GM19193 (cell line): ENCODE data around the gene CLECL1.
A peak's percentile ranks its signal among the peaks of the same experiment; 100 is the strongest.

Experiments used
- POLR2A ChIP-seq: IDR thresholded peaks from 4 replicates; pipeline ENCODE4 v1.6.1; 2011; ENCODE audit not compliant: insufficient read depth, insufficient read length; ENCODE audit errors: extremely low read depth

CLECL1 gene

DNA sequence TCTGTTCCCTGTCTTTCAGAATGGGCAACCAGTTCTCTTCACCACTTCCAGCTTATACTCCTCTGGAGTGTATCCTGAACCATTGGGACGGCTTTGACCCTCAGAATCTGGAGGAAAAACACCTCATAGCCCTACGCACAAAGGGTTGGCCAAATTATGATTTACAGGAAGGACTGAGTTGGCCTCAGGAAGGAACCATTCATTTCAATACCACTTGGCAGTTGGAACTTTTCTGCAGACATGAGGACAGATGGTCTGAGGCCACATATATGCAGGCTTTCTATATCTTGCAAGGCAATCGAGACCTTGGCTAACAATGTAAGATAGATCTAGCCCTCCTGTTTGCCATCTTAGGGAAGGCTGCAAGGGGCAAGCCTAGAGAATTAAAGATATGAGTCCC lies 24.0 kb downstream of the CLECL1 start:
- no peak for TF ChIP-seq POLR2A

DNA sequence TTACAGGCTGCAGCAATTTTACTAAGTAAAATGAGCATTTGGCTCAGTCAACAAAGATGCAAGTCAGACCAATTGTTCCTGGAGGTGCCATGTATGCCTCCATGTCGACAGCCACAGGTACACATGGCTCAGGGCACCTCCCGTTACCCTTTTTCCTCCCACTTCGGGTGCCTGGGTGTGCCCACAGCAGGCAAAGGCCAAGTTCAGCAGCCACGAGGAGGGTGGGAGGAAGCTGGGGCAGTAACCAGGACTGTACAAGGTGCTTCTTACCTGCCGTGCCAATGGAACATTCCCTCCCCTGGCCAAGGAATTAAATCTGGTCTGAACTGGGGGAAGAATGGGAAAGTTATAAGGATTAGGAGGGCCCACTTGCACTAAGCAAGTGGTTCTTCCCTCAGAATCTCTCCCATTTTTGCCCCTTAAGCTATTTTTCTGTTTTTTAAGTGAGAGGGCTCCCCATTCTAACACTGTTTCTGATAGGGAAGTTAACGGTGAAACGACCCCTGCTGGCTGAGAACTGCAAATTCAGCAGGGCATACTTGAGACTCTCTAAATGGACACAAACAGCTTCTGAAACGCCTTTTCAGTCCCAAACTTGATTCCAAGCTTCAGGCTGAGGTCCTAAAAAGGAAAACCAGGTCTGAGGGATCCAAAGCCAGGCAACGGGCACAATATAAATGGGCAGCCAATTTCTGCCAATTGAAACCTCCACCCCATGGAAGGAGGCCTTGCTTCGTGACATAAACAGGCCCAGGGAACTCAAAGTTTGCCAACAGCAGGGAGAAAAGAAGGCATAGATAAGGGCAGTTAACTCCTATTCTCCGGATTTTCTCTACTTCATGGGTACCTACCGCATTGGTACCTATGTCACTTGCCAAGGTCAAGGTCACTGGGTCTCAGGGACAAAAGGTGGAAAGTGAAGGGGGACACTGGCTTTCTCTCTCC lies 24.8 kb downstream of the CLECL1 start:
- no peak for TF ChIP-seq POLR2A

DNA sequence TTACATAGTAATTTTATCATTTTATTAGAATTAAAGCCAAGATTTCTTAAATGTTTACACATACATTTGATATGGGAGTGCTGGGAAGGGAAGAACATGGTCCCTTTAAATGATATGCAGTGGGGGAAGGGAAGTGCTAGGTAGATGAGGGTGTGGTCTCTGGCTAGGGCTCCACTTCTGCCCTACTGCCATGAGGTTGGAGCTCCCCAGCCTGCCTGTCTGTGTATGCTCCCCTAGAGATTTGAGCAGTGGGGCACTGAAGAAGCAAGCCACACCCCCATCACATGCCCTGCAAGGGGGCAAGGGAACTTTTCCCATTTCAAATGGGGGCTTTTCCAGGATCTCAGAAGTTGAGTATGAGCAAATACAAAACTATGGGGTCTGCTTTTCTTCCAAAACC lies 25.5 kb downstream of the CLECL1 start:
- no peak for TF ChIP-seq POLR2A

DNA sequence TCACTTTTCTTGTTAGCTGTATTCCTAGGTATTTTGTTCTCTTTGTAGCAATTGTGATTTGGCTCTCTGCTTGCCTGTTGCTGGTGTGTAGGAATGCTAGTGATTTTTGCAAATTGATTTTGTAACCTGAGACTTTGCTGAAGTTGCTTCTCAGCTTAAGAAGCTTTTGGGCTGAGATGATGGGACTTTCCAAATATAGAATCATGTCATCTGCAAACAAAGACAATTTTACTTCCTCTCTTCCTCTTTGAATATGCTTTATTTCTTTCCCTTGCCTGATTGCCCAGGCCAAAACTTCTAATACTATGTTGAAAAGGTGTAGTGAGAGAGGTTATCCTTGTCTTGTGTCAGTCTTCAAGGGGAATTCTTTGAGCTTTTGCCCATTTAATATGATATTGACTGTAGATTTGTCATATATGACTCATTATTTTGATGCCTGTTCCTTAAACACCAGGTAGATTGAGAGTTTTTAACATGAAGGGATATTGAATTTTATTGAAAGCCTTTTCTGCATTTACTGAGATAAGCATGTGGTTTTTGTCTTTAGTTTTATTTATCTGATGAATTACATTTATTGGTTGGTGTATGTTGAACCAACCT lies 26.7 kb downstream of the CLECL1 start:
- no peak for TF ChIP-seq POLR2A

DNA sequence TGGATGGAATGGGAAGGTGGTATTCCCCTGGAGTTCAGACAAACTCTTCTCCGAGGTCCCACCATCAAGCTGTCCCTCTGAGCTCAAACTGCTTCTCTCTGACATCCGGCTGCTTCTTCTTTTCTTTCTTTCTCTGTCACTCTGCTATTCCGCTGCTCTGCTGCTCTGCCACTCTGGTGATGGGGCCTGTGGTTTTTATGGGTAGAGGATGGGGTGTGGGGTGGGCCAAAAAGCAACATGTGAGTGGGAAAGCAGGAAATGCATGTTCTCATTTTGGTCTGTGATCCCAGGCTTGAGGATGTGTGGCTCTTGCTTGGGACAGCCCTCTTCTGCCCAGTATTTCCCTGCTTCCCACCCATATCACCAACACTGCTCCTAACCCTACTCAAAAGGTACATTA lies 30.6 kb downstream of the CLECL1 start:
- no peak for TF ChIP-seq POLR2A

DNA sequence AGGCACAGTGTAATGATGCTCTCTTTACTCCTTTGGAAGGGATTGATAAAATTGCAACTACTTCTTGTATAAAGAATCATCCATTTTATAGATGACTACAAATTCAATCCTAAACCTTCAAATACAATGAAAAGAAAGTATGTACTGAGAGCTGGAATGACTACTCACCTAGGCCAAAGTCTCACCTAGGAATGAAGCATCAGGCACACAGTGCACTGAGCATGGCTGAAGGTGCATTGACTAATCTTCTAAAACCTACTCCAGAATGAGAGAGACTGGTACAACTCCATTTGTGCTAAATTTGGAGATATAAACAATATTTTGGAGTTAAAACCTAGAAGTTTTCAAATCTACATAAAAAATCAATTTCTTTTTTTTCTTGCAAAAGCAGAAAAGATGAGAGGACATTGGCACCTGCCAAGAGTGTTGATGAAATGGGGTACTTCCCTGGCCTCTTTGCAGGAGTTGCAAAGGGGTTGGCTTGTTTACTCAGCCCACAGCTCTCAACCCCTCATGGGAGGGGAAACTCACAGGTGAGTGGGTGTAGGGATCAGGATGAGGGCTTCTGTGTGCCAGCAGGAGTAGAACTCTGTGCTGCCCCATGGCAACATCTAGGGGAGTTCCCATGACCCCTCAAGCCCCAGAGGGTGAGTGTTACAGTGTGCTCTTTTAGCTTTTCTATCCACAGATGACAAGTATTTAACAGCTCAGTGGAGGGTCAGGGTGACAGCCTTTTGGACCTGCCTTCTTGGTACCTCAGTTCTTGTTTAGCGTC lies 31.3 kb downstream of the CLECL1 start:
- TF ChIP-seq POLR2A = peak; percentile 11

DNA sequence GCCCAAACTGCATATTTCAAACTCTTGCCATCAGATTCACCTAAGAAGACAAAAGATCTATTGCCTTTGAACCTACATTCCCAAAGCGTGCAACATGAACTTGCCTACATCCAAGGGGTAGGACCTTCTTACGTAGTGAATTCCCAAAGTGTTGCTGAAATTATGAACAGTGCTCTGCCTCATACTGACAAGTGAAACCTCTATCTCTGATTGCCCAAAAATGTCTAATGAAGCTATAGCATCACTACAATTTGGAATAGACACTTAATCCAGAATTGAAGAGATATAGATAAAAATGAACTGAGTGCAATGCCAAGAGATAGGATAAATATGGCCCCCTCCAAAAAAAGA lies 32.3 kb downstream of the CLECL1 start:
- TF ChIP-seq POLR2A = no peak

DNA sequence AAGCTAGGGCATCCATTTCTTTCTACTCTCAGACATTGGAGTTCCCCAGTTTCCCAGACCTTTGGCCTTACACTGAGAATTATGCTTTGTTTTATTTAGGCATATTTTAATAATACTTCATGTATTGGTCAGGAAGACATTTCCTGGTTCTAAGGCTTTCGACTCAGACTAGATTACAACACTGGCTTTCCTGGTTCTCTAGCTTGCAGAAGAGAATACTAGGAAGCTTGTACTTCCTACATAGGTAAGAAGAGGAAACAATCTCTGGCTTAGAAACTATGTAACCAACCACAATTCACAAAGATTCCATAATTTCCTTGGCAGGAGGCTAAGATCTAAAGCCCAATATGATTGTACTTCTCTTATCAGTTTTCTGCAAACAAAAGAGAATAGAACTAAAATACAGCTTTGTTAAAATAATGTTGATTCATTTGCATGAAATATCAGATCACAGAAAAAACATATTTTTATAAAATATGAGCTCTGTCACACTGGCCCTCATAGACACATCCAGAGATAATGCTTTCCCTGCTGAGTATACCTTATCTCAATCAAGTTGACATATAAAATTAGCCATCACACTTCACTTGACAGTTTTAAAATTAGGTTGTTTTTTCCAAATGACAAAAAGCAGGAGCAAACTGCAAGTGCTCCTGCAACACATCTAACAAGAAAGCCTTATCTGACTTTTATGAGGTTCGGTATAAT lies 32.8 kb downstream of the CLECL1 start:
- no peak for TF ChIP-seq POLR2A

DNA sequence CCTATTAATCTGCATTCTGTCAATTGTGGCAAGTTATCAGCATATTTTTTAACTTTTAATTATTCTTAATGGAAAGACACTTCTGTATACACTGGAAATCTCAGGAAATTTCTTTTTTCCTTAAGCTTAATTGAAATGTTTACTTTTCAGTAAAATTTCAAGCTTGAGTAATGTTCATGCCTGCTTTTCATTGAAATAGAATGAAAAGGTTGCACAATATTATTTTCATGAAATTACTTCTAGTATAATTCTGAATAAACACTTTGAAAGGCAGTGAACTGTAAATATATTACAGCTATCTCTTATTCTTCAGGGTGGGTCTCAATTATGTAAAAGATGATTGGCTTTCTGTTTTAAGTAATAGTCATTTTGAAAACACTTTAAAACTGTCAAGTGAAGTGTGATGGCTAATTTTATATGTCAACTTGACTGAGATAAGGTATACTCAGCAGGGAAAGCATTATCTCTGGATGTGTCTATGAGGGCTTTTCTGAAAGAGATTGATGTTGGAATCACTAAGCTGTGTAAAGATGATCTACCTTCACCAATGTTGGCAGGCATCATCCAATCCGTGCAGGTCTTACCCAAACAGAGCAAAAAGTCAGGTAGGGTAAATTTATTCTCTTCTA lies 33.5 kb downstream of the CLECL1 start:
- TF ChIP-seq POLR2A = no peak

DNA sequence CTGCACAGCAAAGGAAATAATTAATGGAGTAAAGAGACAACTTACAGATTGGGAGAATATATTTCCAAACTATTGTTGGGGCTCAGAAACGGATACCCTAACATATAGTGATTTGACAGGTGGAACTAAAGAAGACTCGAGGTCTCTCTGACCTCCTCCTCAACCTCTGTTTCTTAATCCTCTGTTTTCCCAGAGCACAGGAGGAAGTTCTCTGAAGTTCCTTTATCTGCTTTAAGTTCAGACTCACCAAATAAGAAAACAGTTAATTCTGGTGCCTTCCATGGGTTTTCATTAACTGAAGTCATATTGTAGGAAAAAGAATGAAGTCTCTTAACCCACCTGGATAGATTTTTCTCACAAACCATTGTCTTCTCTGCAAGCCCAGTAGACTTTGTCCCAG lies 34.2 kb downstream of the CLECL1 start:
- no peak for TF ChIP-seq POLR2A

DNA sequence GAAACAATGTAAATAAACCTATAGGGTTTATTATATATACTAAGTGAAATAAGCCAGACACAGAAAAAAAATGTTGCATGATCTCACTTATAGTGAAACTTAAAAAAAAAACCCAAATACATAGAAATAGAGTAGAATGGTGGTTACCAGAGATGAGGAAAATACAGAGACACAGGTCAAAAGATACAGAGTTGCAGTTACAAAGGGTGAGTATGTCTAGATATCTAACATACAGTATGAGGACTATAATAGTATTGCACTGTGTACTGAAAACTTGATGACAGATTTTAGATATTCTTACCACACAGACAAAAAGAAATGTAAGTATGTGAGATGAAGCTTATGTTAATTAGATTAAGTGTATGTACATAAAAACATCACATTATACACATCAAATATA lies 35.3 kb downstream of the CLECL1 start:
- no peak for TF ChIP-seq POLR2A

DNA sequence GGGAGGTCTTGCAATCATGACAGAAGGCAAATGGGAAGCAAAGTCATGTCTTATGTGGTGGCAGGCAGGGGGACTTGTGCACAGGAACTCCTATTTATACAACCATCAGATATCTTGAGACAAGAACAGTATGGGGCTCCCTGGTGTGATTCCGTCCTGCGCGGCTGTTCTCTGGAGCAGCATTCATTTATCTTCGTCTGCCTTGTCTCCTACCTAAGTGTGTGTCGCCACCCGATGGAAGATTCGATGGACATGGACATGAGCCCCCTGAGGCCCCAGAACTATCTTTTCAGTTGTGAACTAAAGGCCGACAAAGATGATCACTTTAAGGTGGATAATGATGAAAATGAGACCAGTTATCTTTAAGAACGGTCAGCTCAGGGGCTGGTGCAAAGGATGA lies 37.7 kb downstream of the CLECL1 start:
- peak; percentile 38 for TF ChIP-seq POLR2A

DNA sequence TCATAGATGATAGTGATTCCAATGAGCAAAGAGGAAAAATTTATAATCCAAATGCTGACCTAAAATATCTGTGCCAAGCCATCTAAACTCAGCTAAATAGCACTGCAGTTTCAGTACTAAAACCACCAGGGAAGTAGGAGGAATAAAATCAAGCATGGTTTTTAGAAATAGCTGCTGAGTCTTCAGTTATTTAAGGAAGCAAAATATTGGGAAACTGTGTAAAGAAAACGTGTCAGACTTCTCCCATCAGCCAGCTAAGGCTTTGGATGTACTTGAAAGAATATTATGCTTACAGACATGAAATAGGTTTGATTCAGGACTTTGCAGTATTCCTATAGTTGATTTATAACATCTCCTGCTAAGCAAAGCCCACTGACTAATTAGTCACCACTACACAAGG lies 38.7 kb downstream of the CLECL1 start:
- TF ChIP-seq POLR2A = no peak

DNA sequence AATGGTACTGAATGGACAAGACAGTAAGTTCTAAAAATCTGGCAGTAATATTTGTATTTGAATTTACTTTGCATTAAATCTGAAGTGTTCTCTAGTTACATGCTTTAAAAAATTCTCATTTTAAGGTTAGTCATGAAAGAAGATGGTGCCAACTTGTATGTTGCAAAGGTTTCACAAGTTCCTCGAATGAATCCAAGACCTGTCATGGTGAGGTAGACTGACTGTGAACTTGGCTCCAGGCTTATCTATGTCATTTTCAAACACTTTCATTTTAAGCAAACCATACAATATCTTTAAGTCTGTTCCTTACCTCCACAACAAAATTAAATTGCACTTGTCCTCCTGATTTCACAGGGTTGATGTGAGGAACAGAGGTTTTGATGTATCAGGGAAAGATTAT lies 40.0 kb downstream of the CLECL1 start:
- no peak for TF ChIP-seq POLR2A
